RWPE1 (cell line): ENCODE measurements around the gene ISG20L2.

Experiments
- CTCF ChIA-PET: fragments of 350-600 bp; sonication (Branson Sonifier 250); formaldehyde crosslinking; extraction: SDS; loops from one replicate; lab custom pipeline; 2021; lab: Yijun Ruan, JAX
- POLR2A ChIA-PET: fragments of 400-600 bp; formaldehyde crosslinking; extraction: SDS; loops from one replicate; lab custom pipeline; 2020; ENCODE audit warnings: antibody characterized with exemption; ENCODE audit not compliant: low non-redundant PET; lab: Yijun Ruan, JAX
- DNase-seq: peaks from one replicate; pipeline ENCODE4 v3.0.0; 2012; ENCODE audit warnings: low spot score
- H3K27ac ChIP-seq: fragments of 450-650 bp; 2 replicates; pipeline ENCODE4 v1.5.1; 2017
- TF ChIP-seq, protein P1 (sequence below): fragments of 450-650 bp; conservative IDR thresholded peaks from 2 replicates; pipeline ENCODE4 v1.5.1; 2017; ENCODE audit warnings: low read depth, mild to moderate bottlenecking

The ISG20L2 gene, protein sequence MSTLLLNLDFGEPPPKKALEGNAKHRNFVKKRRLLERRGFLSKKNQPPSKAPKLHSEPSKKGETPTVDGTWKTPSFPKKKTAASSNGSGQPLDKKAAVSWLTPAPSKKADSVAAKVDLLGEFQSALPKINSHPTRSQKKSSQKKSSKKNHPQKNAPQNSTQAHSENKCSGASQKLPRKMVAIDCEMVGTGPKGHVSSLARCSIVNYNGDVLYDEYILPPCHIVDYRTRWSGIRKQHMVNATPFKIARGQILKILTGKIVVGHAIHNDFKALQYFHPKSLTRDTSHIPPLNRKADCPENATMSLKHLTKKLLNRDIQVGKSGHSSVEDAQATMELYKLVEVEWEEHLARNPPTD

DNA sequence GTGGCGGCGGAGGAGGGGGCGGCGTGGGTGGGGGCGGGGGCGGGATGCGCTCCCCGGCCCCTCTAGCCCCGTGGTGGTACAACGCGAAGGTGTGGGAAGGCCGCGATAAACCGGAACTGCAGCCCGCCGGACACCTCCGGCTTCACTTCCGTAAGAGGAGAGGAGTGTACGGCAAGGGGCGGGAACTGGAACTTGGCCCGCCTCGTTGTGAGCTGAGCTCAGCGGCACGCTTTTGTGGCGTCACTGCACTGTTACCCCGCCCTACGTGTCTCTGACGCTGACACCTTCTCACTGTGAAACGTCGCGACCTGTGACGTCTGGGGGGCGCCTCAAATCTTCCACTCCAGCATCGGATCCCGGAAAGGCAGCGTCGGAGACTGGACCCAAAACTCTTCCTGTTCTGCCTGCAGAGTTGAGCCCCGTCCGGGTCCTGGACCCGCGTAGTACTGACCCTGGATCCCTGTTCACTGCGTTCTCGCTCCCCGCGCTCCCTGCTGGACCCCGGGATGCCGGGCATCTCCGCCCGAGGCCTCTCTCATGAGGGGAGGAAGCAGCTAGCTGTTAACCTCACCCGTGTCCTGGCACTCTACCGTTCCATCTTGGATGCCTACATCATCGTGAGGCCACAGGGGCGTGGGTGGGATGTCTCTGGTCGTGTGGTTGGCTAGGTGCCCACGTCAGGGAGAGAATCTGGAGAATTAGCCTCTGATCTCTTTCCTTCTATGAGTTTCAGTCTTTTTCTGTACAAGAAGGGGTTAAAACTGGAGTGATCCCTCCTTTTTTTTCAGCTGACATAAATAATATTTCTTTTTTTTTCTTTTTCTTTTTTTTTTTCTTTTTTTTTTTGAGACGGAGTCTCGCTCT is at the start of gene ISG20L2:
ISG20L2 (minus strand) TSS at position 168 of the 864 bp plus-strand sequence. CDS start 1,114 bp downstream, outside the sequence.
- CTCF ChIA-PET, result interaction anchor here (0.7 to 4.5 kb wide), 6 partner anchors 22 to 132 kb away, joined by 5 to 178 read pairs (median 18); partner anchors contain the start of genes CRABP2 and NTRK1
- DNase-seq, result peak; percentile 95
- TF ChIP-seq, protein P1, sequence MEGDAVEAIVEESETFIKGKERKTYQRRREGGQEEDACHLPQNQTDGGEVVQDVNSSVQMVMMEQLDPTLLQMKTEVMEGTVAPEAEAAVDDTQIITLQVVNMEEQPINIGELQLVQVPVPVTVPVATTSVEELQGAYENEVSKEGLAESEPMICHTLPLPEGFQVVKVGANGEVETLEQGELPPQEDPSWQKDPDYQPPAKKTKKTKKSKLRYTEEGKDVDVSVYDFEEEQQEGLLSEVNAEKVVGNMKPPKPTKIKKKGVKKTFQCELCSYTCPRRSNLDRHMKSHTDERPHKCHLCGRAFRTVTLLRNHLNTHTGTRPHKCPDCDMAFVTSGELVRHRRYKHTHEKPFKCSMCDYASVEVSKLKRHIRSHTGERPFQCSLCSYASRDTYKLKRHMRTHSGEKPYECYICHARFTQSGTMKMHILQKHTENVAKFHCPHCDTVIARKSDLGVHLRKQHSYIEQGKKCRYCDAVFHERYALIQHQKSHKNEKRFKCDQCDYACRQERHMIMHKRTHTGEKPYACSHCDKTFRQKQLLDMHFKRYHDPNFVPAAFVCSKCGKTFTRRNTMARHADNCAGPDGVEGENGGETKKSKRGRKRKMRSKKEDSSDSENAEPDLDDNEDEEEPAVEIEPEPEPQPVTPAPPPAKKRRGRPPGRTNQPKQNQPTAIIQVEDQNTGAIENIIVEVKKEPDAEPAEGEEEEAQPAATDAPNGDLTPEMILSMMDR, result no peak
- POLR2A ChIA-PET, result interaction anchor here (0.7 to 1.7 kb wide), 3 partner anchors 12 to 131 kb away, joined by 5 to 8 read pairs (median 5); partner anchors contain the start of gene MRPL24
- H3K27ac ChIP-seq, result peak within 1 kb of the TSS; percentile 92

DNA sequence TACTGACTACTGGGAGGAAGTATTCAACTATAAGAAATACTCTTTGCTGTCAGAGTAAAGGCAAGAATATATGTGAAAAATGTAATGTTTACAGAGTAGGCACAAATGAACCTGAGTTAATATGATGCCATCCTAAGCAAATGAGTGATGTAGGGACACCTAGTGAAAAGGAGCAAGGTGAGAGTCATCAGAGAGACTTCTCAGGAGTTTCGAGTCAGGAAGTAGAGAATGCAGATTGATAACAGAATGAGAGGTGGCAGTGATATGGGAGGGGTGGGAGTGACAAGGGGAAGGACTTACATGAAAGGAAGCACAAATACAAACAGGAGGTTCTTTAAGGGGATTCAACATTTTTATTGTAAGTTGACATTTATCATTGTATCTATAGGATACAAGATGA is 49.0 kb upstream of the ISG20L2 start:
- TF ChIP-seq, protein P1, result no peak
- ChIA-PET POLR2A (no interaction called here), CTCF (no interaction called here)
- H3K27ac ChIP-seq, result no peak overlapping the region
- DNase-seq, result no peak

DNA sequence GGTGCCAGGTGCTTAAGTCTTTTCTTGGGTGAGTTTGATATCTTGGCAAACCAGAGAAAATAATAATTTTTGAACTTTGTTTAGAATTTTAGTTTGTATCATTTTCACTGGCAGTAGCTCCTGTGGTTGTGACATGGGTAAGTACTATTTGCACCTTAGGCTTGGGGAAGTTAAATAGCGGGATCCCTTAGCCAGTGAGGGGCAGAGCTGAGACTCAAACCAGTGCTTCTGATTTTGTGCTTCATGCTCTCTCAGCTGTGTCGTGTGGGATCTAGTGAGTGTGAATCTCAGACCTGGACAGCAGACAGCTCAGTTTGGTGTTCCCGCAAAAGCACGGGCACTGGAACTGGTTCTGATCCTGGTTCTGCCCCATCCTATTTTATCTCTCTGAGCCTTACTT is 48.4 kb upstream of the ISG20L2 start:
- no peak for DNase-seq
- no peak overlapping the region; the same call in 1 of the 2 replicates for H3K27ac ChIP-seq
- ChIA-PET CTCF (no interaction called here), POLR2A (no interaction called here)
- TF ChIP-seq, protein P1, result no peak

DNA sequence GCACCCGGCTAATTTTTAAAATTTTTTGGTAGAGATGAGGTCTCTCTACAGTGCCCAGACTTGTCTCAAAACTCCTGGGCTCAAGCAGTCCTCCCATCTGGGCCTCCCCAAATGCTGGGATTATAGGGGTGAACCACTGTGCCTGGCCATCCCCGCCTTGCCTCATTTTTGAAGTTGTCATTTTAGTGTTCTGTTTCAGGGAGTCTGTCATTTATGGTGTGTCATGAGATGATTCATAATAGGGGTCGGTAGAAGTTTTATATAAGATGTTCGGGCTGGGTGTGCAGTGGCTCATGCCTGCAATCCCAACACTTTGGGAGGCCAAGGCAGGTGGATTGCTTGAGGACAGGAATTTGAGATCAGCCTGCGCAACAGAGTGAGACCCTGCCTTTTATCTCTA is 47.2 kb upstream of the ISG20L2 start:
- TF ChIP-seq, protein P1, result no peak
- DNase-seq, result no peak
- H3K27ac ChIP-seq, result peak overlapping the region; percentile 49
- ChIA-PET POLR2A (no interaction called here), CTCF (no interaction called here)

DNA sequence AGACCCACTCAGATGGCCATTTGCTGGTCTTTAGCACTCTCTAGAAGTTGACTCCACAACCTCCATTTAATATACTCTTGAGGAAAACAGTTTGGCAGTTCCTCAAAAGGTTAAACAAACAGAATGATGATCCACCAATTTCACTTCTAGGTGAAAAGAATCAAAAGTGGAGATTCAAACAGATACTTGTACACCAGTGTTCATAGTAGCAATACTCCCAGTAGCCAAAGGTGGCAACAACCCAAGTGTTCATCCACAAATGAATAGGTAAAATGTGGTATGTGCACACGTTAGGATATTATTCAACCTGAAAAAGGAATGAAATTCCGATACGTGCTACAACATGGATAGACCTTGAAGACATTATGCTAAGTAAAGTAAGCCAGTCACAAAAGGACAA is 45.0 kb upstream of the ISG20L2 start:
- DNase-seq, result no peak
- TF ChIP-seq, protein P1, result no peak
- ChIA-PET CTCF (interaction anchor here (0.6 to 0.7 kb wide), 3 partner anchors 11 to 190 kb away, joined by 3 to 5 read pairs (median 3); no protein-coding TSS in a partner anchor), POLR2A (no interaction called here)
- H3K27ac ChIP-seq, result no peak overlapping the region
